ENCODE data around the gene MYOZ2.

- TF ChIP-seq YY1 (IDR thresholded peaks at IDR 0.05; ENCODE audit: insufficient read depth, insufficient read length) = no peak
- no peak for TF ChIP-seq ZNF274 (IDR thresholded peaks at IDR 0.05; ENCODE audit: low read depth, low read length)
- no peak for TF ChIP-seq SUZ12 (IDR thresholded peaks at IDR 0.05; ENCODE audit: extremely low read depth, insufficient read depth, insufficient read length)
These were observed 36.3 kb upstream of the MYOZ2 start for GRCh38 chr4:119099227-119099810.

Data from NT2/D1 (cell line).